Hematopoietic multipotent progenitor cell treated with erythropoietin and hydrocortisone succinate and interleukin-3 and kit ligand, for 8 days (in vitro differentiated cells): Measurements from ENCODE around the gene LNX1.

Source experiments
- DNase-seq: peaks from one replicate; pipeline ENCODE4 v3.0.0-alpha.2; 2015

The LNX1 gene

GRCh38 chr4:53532521-53532920, 58.8 kb downstream of the LNX1 start:
- DNase-seq, result no peak

- no peak for DNase-seq
These were observed 59.6 kb downstream of the LNX1 start for GRCh38 chr4:53531585-53532224.

- no peak for DNase-seq
These were observed 62.3 kb downstream of the LNX1 start for GRCh38 chr4:53529025-53529424.

GRCh38 chr4:53527930-53528329, 63.4 kb downstream of the LNX1 start:
- DNase-seq, result no peak

- no peak for DNase-seq
These were observed 64.0 kb downstream of the LNX1 start for GRCh38 chr4:53527326-53527725.

- no peak for DNase-seq
These were observed 69.0 kb downstream of the LNX1 start for GRCh38 chr4:53522334-53522733.

- DNase-seq, result no peak
These were observed 71.2 kb downstream of the LNX1 start for GRCh38 chr4:53520116-53520515.

- no peak for DNase-seq
These were observed 72.5 kb downstream of the LNX1 start for GRCh38 chr4:53518807-53519206.

- DNase-seq, result no peak
These were observed 76.2 kb downstream of the LNX1 start for GRCh38 chr4:53515076-53515475.

- no peak for DNase-seq
These were observed 76.8 kb downstream of the LNX1 start for GRCh38 chr4:53514509-53514908.

GRCh38 chr4:53512608-53513007, 78.7 kb downstream of the LNX1 start:
- no peak for DNase-seq

GRCh38 chr4:53511014-53511413, 80.3 kb downstream of the LNX1 start:
- no peak for DNase-seq

GRCh38 chr4:53510321-53510720, 81.0 kb downstream of the LNX1 start:
- DNase-seq, result no peak

GRCh38 chr4:53508446-53508845, 82.8 kb downstream of the LNX1 start:
- no peak for DNase-seq

GRCh38 chr4:53507671-53508286, 83.5 kb downstream of the LNX1 start:
- no peak for DNase-seq

GRCh38 chr4:53507058-53507457, 84.2 kb downstream of the LNX1 start:
- DNase-seq, result no peak

- DNase-seq, result no peak
These were observed 85.3 kb downstream of the LNX1 start for GRCh38 chr4:53505947-53506346.

GRCh38 chr4:53502094-53502493, 89.2 kb downstream of the LNX1 start:
- no peak for DNase-seq

GRCh38 chr4:53501561-53501960, 89.7 kb downstream of the LNX1 start:
- DNase-seq, result no peak

GRCh38 chr4:53500546-53500945, 90.7 kb downstream of the LNX1 start:
- DNase-seq, result no peak

- no peak for DNase-seq
These were observed 91.5 kb downstream of the LNX1 start for GRCh38 chr4:53499791-53500190.

GRCh38 chr4:53498706-53499105, 92.6 kb downstream of the LNX1 start:
- no peak for DNase-seq

GRCh38 chr4:53497487-53498244, 93.6 kb downstream of the LNX1 start:
- no peak for DNase-seq

GRCh38 chr4:53494851-53495250, 96.4 kb downstream of the LNX1 start:
- DNase-seq, result no peak
